Measurements from ENCODE around the gene RASAL2.
"Not testable (repeated sequence)": the region's sequence is repeated elsewhere in the genome, so short reads cannot be mapped to it uniquely, and the experiment has no call there.

Gene RASAL2

DNA sequence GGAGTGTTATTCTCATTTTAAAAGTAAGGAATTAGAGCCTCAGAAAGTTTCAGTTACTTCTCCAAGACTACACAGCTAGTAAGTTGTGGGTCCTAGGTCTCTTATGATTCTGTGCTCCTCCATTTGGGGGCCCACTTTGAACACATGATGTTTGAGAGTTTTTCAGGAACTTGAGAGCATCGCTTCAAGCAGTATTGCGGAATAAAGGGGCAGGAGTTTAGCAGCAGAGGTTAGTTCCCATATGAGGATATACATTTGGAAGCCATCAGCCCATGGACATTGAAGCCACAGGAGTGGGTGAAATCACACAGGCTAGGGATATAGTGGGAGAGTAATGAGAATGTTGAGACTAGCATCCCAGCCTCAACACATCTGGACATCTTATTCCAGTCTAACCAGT, 143.2 kb downstream of the RASAL2 start:
- DNase-seq (ENCODE audit: low spot score), result no peak

DNA sequence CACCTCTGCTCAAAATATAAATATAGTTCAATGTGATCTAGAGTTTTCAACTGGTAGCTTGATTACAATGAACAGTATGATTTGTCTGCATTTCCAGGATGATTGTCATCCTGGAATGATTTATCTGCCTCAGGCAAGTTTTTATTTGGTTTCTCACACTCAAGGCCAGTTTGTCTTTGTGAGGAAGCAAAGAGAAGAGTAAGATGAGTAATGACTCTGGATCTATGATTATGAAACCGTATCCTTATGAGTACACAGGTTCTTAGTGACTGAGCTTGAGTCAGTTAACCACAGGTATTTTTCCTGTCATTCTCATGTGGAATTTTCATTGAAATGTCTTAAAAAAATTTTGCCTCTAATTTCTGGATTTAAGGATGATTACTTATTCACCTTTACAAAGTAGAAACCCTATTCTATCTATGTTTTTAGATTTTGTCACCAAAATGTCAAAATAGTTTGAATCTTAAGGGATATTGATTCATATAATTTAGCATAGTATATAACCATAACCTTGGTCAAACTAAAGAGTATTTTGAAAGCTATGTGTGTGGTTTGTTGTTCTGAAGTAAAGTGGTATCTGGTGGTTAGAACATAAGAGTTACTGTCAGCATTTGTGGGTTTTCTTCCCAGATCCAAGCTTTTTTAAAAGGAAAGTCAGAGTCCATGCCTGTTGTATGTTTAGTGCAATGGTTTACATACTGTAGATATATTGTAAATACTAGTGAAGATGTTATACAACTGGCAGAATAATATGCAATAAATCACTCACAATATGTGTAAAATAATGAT, 145.0 kb downstream of the RASAL2 start:
- peak; percentile 89 for DNase-seq (ENCODE audit: low spot score)

DNA sequence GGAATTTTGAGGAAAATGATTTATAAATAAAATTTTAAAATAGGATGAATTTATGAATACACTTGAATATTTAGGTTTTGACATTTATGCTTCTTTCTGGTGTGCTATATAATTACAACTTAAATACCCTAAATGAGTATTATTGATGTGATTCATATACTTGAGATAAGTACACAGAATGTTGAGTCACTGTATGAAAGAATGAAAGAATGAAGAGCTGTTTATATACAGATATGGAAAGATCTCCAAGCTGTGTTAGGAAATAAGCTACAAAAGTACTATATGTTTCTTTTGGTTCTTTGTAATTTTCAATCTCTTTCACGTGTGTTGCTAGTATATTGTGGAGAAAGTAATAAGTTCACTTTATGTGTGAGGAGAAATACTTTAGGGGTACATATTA, 147.2 kb downstream of the RASAL2 start:
- DNase-seq (ENCODE audit: low spot score), result no peak

DNA sequence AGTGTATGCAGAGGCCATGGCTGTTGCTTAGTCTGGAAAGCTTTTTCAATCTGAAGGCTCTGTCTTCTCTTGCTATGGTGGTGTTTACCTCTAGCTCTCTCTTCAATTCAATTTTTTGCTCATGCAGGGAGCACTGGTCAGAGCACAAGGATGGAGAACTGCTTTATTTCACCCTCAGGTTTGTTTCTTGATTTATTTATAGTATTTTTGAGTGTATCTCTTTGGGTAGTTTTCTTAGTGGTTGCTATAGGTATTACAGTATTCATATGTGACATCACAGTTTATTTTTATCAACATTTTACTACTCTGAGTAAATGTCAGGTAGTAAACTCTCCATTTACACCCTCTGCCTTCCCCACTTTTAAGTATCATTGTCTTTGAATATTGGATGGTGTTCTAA, 147.9 kb downstream of the RASAL2 start:
- no peak for DNase-seq (ENCODE audit: low spot score)

DNA sequence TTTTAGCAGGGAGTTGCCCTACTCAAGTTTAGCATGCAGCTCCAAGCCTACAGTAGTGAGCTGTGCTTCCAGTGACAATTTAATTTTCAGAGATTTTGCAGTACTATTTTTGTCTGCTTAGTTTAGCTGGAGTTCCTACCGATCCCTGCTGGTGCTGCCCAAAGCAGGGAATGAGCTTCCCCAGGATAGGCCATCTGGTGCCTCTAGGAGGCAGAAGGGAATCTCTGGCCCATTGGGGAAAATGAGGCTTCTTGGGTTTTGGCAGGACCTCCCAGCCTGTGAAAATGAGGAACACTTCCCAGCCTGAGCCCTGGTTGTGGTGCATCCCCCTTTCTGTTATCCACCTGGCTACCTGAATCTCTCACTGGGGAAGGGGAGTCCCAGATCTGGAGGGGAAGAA, 149.2 kb downstream of the RASAL2 start:
- DNase-seq (ENCODE audit: low spot score), result no peak

DNA sequence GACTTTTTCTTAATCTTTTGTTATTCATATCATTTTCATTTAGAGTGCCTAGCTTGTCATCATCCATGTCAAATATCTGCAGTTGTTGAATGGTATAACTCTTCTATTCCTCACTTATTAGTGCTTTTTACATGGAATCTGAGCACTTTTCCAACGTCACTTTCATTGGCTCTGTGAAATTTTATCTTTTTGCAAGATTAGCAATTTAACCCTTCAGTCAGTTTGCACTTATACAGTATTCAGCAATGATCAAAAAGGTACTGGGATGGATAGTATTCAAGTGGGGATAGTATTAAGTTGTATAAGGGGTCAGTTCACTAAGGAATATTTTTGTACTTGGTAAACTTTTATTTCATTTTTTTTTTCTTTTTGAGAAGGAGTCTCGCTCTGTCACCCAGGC, 150.0 kb downstream of the RASAL2 start:
- no peak for DNase-seq (ENCODE audit: low spot score)

DNA sequence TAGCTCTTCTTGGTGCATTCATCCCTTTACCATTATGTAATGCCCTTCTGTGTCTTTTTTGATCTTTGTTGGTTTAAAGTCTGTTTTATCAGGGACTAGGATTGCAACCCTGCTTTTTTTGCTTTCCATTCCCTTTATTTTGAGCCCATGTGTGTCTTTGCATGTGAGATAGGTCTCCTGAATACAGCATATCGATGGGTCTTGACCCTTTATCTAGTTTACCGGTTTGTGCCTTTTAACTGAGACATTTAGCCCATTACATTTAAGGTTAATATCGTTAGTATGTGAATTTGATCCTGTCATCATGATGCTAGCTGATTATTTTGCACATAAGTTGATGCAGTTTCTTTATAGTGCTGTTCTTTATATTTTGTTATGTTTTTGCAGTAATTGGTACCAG, 154.4 kb downstream of the RASAL2 start:
- not testable (repeated sequence) for DNase-seq (ENCODE audit: low spot score)

DNA sequence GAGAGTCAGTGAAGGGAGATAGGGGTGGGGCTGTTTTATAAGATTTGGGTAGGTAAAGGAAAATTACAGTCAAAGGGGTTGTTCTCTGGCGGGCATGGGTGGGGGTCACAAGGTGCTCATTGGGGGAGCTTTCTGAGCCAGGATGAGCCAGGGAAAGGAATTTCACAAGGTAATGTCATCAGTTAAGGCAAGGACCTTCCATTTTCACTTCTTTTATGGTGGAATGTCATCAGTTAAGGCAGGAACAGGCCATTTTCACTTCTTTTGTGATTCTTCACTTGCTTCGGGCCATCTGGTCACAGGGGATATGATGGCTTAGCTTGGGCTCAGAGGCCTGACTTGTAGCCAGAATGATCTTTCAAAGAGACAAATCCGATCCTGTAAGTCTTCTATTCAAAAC, 159.7 kb downstream of the RASAL2 start:
- DNase-seq (ENCODE audit: low spot score), result not testable (repeated sequence)

DNA sequence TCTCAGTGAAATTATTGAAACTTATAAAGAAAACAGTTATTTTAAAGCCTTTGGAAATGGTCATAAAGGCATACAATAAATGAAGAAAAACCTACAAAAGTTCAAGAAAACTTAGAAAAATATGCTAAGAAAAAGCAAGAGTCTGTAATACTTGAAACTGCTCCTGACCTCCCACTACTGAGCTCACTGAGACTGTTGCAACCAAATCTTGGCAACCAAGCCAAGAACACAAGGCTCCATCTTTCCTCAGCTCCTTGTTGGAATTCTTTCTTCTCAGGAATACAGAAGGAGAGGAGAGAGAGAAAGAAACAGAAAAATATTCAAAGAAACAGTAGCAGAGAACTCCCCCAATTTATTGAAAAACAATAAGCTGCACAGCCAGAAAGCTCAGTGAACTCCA, 160.5 kb downstream of the RASAL2 start:
- DNase-seq (ENCODE audit: low spot score), result no peak

DNA sequence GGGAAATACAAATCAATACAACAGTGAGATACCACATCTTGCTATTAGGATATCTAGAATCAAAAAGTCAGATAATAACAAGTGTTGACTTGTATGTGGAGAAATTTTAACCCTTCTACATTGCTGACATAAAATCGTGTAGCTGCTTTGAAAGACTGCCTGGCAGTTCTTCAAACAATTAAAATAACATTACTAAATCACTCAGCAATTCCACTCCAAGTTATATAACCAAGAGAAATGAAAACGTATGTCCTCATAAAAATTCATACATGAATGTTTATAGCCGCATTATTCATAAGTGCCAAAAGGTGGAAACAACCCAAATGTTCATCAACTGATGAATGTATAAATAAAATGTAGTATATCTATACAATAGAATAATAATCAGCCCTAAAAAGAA, 164.6 kb downstream of the RASAL2 start:
- DNase-seq (ENCODE audit: low spot score), result no peak

DNA sequence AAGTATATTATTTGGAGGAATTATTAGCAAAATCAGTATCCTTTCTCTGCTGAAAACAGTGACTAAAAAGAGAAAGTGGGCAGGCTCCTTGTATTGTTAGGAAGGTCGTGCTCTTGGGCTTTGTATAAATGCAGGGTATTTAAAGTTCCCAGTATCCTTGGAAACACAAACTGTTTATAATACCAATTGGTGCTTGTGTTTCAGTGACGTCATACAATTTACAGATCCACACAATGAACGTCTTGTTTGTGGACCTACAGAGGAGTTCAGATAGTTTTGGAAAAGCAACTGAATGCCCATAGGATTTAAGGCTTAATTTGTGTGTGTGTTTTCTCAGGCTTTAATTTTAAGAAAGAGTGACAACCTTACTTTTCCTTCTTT, 168.2 kb downstream of the RASAL2 start:
- peak; percentile 6 for DNase-seq (ENCODE audit: low spot score)

DNA sequence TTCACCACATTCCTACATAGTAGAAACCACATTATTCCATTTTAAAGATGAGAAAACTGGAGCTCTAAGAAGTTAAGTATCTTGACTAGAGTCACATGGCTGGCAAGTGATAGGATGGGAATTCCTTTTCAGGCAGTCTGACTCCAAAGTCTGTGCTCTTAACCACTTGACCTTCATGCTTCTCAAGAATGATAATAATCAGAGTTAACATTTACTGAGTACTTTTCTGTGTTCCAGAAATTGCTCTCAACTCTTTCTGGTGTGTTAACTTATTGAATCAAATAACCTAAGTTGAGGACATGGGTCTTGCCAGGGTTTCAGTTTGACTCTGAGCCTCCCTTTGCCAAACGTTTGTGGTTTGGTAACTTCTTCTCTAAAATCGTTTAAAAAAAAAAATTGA, 169.4 kb downstream of the RASAL2 start:
- DNase-seq (ENCODE audit: low spot score), result no peak

DNA sequence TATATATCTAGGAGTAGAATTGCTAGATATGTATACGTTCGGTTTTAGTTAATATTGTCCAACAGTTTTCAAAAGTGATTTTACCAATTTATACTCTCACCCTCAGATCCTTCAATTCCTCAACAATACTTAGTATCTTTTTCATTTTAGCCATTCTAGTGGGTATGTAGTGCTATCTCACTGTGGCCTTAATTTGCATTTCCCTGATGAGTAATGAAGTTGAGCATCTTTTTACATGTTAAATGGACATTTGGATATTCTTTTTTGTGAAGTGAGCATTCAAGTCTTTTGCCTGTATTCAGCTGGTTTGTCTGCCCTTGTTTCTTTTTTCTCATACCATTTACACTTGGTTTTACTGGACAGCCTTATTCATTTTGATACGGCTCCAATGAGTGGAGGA, 172.2 kb downstream of the RASAL2 start:
- no peak for DNase-seq (ENCODE audit: low spot score)

DNA sequence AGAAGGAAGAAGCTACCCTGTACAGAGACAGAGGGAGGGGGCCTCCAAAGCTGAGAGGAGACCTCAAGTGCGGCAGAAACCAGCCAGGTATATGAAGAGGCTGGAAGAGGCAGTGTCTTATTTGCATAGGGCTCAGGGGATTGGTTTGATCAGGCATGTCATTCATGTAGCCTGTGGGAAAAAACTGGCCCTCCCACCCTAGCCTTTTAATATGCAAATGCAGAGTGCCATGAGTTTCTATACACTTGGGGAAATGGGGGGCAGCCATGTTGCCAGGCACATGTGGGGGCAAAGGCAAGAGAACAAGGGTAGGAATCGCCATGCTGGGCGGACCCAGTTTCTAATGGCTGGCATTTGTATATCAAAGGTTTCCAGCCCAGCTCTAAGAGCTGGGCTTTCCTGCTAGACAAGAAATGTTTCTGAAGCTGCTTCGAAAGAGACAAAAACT, 172.7 kb downstream of the RASAL2 start:
- no peak for DNase-seq (ENCODE audit: low spot score)

DNA sequence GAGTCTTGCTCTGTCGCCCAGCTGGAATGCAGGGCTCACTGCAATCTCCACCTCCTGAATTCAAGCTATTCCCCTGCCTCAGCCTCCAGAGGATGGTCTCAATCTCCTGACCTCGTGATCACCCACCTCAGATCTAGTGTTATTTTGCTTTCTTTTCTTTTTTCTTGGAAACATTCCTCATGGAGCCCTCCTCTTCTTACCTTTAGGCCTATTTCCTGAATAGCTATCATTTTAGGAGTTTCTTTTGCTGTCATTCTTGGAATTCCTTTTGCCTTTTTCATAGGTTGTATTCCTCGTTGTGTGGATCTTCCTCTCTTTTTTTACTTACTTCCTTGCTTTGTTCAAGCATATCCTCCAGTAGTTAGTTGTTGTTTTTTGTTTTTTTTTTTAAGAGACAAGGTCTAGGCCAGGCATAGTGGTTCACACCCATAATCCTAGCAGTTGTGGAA, 173.8 kb downstream of the RASAL2 start:
- DNase-seq (ENCODE audit: low spot score), result no peak

DNA sequence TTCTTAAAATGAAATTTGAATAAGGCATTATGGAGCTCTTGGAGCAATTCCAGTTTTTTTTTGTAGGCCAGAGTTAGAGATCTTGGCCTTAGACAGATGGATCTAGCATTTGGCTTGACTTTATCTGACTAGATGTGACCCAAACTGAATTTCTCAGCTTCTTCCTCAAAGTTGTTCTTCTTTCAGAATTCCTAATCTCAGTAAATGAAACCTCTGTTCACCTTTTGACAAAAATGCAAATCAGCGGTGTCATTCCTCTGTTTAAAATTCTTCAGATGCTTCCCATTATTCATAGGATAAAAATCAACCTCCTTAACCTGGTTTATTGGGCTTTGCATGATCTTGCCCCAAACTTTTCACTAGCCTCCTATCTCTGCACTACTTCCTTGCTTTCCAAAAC, 177.6 kb downstream of the RASAL2 start:
- DNase-seq (ENCODE audit: low spot score), result no peak

DNA sequence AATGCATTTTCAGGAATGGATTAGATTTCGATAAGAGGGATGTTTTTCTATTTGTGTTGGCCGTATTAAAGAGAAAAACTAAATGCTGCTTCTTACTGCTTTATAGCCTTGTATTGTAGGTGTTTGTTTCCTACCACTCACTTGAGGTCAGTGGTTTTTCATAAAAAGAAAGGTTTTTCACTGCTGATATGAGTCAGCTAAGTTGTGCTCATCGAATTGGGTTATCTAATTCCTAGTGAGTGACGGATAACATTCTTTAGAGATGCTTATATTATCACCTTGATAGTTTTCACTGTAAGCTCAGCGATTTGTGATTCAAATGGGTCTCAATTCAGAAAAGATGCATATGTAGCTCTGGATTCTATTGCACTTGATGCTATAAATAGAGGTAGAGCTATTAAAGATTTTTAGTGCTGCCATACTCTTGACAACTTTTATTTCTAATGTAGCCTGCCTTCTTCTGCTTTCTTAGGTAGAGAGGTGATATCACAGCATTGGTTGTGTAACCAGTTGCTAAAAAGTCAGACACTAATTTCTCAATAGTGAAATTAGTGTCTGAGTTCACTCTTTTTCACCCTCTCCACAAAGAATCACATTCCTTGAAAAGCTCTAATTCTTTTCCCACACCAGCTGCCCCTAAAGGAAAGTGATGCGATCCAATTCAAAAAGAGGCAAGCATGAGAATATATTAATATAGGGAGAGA, 180.0 kb downstream of the RASAL2 start:
- DNase-seq (ENCODE audit: low spot score), result no peak

DNA sequence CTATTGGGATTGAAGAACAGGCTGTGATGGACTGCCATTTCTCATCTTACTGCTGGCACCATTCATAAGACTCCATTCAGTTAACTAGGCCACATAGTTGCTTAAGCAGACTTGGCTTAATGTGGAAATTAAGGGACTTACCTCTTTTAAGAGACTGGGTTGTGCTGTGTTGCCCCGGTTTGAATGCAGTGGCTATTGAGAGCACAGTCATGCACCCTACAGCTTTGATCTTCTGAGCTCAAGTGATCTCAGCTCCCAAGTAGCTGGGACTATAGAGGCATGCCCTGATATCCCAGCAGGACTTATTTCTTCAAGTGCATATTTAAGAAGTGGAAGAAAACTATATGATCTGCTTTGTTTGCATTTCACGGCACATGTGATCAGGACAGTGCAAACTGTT, 181.1 kb downstream of the RASAL2 start:
- no peak for DNase-seq (ENCODE audit: low spot score)

DNA sequence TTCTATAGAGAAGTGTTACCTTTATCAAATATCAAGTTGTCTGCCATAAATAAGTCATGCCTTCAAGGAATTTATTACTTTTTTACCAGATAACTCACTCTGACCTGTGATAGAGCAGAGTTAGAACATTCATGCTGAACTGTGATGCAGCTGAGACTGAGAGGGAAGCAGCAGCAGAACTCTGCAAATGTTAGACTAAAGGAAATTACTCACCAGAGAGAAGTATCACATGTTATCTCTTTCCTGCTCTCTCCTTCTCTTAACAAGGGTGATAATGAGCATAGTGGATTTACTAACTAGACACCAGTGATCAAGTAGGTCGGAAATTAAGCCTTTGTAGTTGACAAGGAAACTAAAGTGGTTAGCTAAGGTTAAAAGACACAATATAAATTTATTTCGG, 181.6 kb downstream of the RASAL2 start:
- no peak for DNase-seq (ENCODE audit: low spot score)

DNA sequence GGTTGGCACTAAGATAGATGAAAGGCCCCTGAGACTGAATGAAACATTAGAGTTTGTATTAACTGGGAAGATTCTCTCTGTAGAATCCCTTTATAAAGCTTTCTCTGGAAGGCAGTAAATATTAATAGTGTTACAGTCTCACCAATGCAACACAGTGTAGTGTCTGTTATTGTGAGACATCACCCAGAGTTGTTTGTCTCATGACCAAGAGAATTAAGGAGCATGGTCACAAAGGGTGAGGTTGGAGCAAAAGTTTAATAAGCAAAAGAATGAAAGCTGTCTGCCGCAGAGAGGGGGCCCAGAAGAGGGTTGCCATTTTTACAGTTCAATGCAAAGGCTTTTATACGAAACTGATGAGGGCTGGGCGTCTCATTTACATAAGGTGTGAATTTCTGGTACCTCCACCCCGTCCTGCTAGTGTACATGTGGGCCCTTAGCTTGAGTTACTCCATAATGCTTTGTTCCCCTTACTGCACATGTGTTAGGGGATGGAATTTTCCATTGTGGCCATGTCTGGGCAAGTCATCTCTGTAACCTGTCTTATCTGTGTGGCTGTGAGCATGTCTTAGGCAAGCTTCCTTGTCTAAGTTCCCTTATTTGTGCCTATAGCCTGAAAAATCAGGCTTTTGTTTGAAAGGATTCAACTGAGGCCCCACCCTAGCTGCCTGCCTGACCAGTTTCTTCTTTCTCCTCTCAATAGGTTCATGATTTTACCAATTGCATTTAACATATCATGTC, 184.1 kb downstream of the RASAL2 start:
- DNase-seq (ENCODE audit: low spot score), result no peak

DNA sequence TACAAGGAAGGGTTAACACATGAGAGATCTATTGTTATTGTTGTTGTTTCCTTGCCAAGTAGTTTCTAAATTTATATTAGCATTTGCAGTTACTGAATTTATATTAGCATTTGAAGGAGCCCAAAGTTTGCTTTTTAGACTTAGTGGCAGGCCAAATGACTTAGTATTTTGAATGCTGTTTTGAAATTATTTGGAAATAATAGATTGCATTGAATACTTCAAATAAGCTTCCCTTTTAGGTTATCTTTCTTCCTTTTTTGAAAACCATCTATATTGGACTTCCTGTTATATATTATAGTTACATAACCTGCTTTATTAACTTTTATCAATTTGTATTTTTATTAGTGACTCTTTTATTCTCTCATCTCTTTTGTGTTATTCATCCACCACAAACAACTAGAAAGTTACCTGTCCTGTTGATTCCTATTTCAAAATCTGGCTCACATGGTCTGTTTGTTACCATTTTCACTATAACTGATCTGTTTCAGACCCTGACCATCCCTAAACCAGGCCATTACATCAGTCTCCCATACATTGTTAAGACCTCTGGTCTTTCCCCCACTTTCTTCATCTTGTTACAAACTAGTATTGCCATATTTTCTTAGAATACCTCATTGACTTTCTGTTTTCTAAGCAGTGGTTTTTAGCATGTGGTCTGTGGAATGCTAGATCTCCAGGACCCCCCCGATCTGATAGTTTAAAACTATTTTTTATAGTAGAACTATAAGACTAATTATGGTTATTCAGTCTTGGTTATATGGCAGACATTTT, 185.2 kb downstream of the RASAL2 start:
- no peak for DNase-seq (ENCODE audit: low spot score)

DNA sequence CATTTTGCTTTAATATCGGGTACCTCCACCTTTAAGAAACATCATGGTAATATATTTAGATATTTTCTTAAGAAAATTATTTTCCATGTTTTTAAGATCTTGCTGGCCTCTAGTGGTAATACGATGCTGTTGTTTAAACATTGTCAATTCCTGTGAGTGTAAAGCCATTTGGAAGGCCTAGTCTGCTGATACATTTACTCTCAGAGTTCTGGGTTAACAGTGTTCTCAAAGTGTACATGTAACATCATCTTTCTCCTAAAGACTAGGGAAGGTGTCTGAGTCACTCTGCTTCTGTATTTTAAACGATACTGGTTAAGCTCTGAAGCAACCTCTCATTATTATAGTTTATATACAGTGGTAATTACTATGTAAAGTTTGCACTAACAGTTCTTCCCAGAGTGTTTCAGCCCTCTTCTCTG, 189.1 kb downstream of the RASAL2 start:
- DNase-seq (ENCODE audit: low spot score), result peak; percentile 22
